Left lung (tissue), 10 donors: ENCODE data around the gene ASXL1. TPM values are rescaled to one million over a fixed set of nuclear protein-coding genes. Genes with fewer than 3 reads are reported as not detected.

Experiments used
- ATAC-seq: fragments of 200-7000 bp; cut with Tn5 transposase; one replicate; pipeline ENCODE4 v1.9.1; 2020; ENCODE audit warnings: moderate library complexity
- DNase-seq, 4 donors: peaks; one replicate each; pipeline ENCODE4 v3.0.0-alpha.2; 2013 to 2020
- H3K27ac ChIP-seq, 2 donors: fragments of 200-600 bp; sonication (generic) in 1 of 2; one replicate each; pipeline versions ENCODE4 v1.5.0 to v1.8.0; 2020 to 2021
- H3K27me3 ChIP-seq, 2 donors: fragments of 200-600 bp; sonication (generic) in 1 of 2; one replicate each; pipeline versions ENCODE4 v1.5.0 to v1.8.0; 2020 to 2021
- H3K36me3 ChIP-seq, 2 donors: fragments of 200-600 bp; sonication (generic) in 1 of 2; one replicate each; pipeline versions ENCODE4 v1.5.0 to v1.8.0; 2020 to 2021
- H3K4me1 ChIP-seq, 2 donors: fragments of 200-600 bp; one replicate each; pipeline ENCODE4 v1.8.0; 2021
- H3K4me3 ChIP-seq, 2 donors: fragments of 200-600 bp; sonication (generic) in 1 of 2; one replicate each; pipeline versions ENCODE4 v1.5.0 to v1.8.0; 2020 to 2021; ENCODE audit warnings: mild to moderate bottlenecking in 1 of 2
- H3K9me3 ChIP-seq, 2 donors: fragments of 200-600 bp; sonication (generic) in 1 of 2; one replicate each; pipeline versions ENCODE4 v1.5.0 to v1.8.0; 2020 to 2021
- CTCF ChIP-seq, 2 donors: fragments of 200-600 bp; sonication (generic) in 1 of 2; IDR thresholded peaks; one replicate each; pipeline versions ENCODE4 v1.5.0 to v1.8.0; 2021; ENCODE audit warnings: antibody characterized with exemption in 2 of 2
- intact Hi-C, 2 donors: fragments of 100-400 bp; cut with DNase I; formaldehyde crosslinking; loops; one replicate each; pipeline versions ENCODE4 v1.11.2 to v1.14.2; 2022
- polyA plus RNA-seq, 6 donors: library from polyadenylated mRNA; unstranded; fragments of 120-200 nt; gene quantifications; one replicate each; pipeline ENCODE4 v1.2.1, GENCODE V29; 2013; ENCODE audit not compliant: insufficient read length in 6 of 6
- total RNA-seq, 2 donors: library from RNA; stranded (reverse); fragmentation: NEBNext Ultra II Directional; extraction: Animal tissue kit (Norgen Biotek cat#: 25700); gene quantifications; one replicate each; pipeline ENCODE4 v1.2.1, GENCODE V29; 2021
- donor health status: DM: no; HTN: yes; CAD: no.
- donor health status: DM: no; HTN: no; CAD: no.

Gene ASXL1
- total and polyA plus RNA-seq, 8 donors, result 51.1 to 90.0 (median 81.1) TPM

GRCh38 chr20:32446301-32447100 lies 88.4 kb downstream of the ASXL1 start:
- Histone ChIP-seq H3K4me3 (no peak overlapping the region), H3K36me3 (peaks cover 0 to 62% of the 10 kb centered on the region in 2 donors), H3K27ac (peak overlapping the region in 1 of 2 donors; percentile 18), H3K27me3 (no peaks in the 10 kb centered on the region), H3K9me3 (no peaks in the 10 kb centered on the region), H3K4me1 (peaks cover 4 to 28% of the 10 kb centered on the region in 2 donors)
- DNase-seq (no peak), ATAC-seq (no peak)
- no peak for TF ChIP-seq CTCF (IDR thresholded peaks at IDR 0.05)
- intact Hi-C loops, result no loop called here

GRCh38 chr20:32447136-32448027 lies 89.3 kb downstream of the ASXL1 start:
- no peaks in the 10 kb centered on the region for H3K27me3 ChIP-seq
- intact Hi-C loops, result no loop called here
- H3K36me3 ChIP-seq, result peaks cover 0 to 68% of the 10 kb centered on the region in 2 donors
- peak overlapping the region in 1 of 2 donors; percentile 53 for H3K27ac ChIP-seq
- no peak for DNase-seq
- no peaks in the 10 kb centered on the region for H3K9me3 ChIP-seq
- H3K4me3 ChIP-seq, result no peak overlapping the region
- no peak for TF ChIP-seq CTCF (IDR thresholded peaks at IDR 0.05)
- peaks cover 4 to 28% of the 10 kb centered on the region in 2 donors for H3K4me1 ChIP-seq
- ATAC-seq, result no peak

- peak overlapping the region in 1 of 2 donors; percentile 53 for H3K27ac ChIP-seq
- no peak for DNase-seq
- H3K4me1 ChIP-seq, result peaks cover 4 to 28% of the 10 kb centered on the region in 2 donors
- no peak for ATAC-seq
- intact Hi-C loops, result no loop called here
- TF ChIP-seq CTCF (IDR thresholded peaks at IDR 0.05), result no peak
- no peaks in the 10 kb centered on the region for H3K9me3 ChIP-seq
- H3K27me3 ChIP-seq, result no peaks in the 10 kb centered on the region
- no peak overlapping the region for H3K4me3 ChIP-seq
- peaks cover 0 to 79% of the 10 kb centered on the region in 2 donors for H3K36me3 ChIP-seq
Measured at GRCh38 chr20:32448306-32449056, 90.3 kb downstream of the ASXL1 start.

DNA sequence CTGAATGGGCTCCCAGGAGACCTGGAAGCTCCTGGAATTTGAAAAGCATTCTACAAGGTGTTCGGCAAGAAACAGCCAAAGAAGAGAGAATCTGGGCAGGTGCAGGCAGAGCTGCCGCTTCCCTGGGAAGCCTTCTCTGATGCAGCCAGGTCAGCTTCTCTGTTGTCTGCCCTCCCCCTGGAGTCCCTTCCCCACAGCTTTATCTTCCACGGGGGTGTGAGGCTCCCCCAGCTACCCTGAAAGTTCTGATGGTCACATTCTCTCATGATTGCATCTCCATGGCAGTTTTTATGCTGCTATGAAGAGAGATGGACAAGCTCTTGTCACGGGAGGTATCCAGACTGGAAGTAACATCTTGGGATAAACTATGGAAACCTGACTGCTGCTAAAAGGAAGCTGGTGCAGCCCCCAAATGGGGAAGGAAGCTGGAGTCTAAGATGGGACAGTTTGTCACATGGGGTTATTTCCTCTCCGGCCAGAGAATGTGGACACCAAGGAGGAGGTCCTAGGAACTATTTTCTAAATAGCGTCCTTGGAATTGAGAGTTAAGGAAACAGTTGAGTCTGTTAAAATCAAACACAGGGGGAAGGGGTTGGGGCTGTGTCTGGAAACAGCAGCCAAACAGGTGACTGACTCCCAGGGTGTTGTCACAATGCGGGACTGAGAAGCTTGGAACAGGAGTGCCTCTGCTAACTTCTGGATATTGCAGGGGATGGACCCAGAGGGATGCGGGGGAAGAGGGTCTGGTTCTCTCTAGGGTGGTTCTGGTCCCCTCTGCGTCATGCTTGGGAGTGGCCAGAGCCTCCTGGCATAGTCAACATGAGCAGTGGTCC lies 91.1 kb downstream of the ASXL1 start:
- DNase-seq (peak in 1 of 4 donors; percentile 36), ATAC-seq (peak; percentile 10)
- Histone ChIP-seq H3K4me3 (no peak overlapping the region), H3K36me3 (peaks cover 0 to 80% of the 10 kb centered on the region in 2 donors), H3K27me3 (no peaks in the 10 kb centered on the region), H3K27ac (peak overlapping the region in 1 of 2 donors; percentile 53), H3K4me1 (peaks cover 4 to 28% of the 10 kb centered on the region in 2 donors), H3K9me3 (no peaks in the 10 kb centered on the region)
- TF ChIP-seq CTCF (IDR thresholded peaks at IDR 0.05), result no peak
- intact Hi-C loops, result no loop called here
